ENCODE measurements around the gene PDE9A. TPM values are rescaled to one million over a fixed set of nuclear protein-coding genes. Genes with fewer than 3 reads are reported as not detected.

Gene PDE9A
- total RNA-seq, 4 donors from 2014 or later = 29.2 to 68.4 (median 40.4) TPM

- no peak for TF ChIP-seq EP300 (IDR thresholded peaks at IDR 0.05)
- peaks cover 0 to 5% (median 0%) of the 10 kb centered on the region in 4 donors for H3K9me3 ChIP-seq
- intact Hi-C loops (cut with DNase I) = no loop called here
- WGBS = 92% methylated on average over 15 of the region's 19 CpGs
- H3K27me3 ChIP-seq = no peaks in the 10 kb centered on the region
- H3K4me3 ChIP-seq = no peak overlapping the region
- peaks cover 0 to 46% (median 26%) of the 10 kb centered on the region in 4 donors for H3K36me3 ChIP-seq
- H3K4me1 ChIP-seq = no peaks in the 10 kb centered on the region
- no peak overlapping the region for H3K27ac ChIP-seq (replicated peaks in 1 of 4)
- no peak for DNase-seq (ENCODE audit: extremely low spot score)
Measured at GRCh38 chr21:42731264-42732032, 78.0 kb downstream of the PDE9A start.

GRCh38 chr21:42732033-42732410 lies 78.6 kb downstream of the PDE9A start:
- no peaks in the 10 kb centered on the region for H3K27me3 ChIP-seq
- peaks cover 0 to 3% (median 2%) of the 10 kb centered on the region in 4 donors for H3K4me1 ChIP-seq
- TF ChIP-seq POLR2AphosphoS5 (IDR thresholded peaks at IDR 0.05) (no peak), POLR2A (IDR thresholded peaks at IDR 0.05; ENCODE audit: low read depth) (no peak), EP300 (IDR thresholded peaks at IDR 0.05) (no peak), CTCF (IDR thresholded peaks at IDR 0.05) (no peak)
- 89% methylated on average over 10 of the region's 12 CpGs for WGBS
- H3K9me3 ChIP-seq = peaks cover 0 to 5% (median 0%) of the 10 kb centered on the region in 4 donors
- no peak overlapping the region for H3K4me3 ChIP-seq
- H3K36me3 ChIP-seq = peaks cover 0 to 52% (median 29%) of the 10 kb centered on the region in 4 donors
- H3K27ac ChIP-seq (replicated peaks in 1 of 4) = no peak overlapping the region
- intact Hi-C loops (cut with DNase I) = no loop called here
- no peak for DNase-seq (ENCODE audit: extremely low spot score)

GRCh38 chr21:42733037-42733627 lies 79.7 kb downstream of the PDE9A start:
- WGBS = 86% methylated on average over 7 of the region's 7 CpGs
- no peak overlapping the region for H3K4me3 ChIP-seq
- peaks cover 9 to 14% (median 13%) of the 10 kb centered on the region in 4 donors for H3K4me1 ChIP-seq
- no peaks in the 10 kb centered on the region for H3K27me3 ChIP-seq
- no peak overlapping the region for H3K27ac ChIP-seq (replicated peaks in 1 of 4)
- DNase-seq (ENCODE audit: extremely low spot score) = no peak
- H3K36me3 ChIP-seq = peaks cover 0 to 54% (median 30%) of the 10 kb centered on the region in 4 donors
- intact Hi-C loops (cut with DNase I) = no loop called here
- peaks cover 0 to 5% (median 0%) of the 10 kb centered on the region in 4 donors for H3K9me3 ChIP-seq
- no peak for TF ChIP-seq POLR2AphosphoS5 (IDR thresholded peaks at IDR 0.05)

- H3K4me3 ChIP-seq = no peak overlapping the region
- intact Hi-C loops (cut with DNase I) = no loop called here
- WGBS = 93% methylated on average over 7 of the region's 7 CpGs
- H3K4me1 ChIP-seq = peaks cover 17 to 22% (median 21%) of the 10 kb centered on the region in 4 donors
- no peaks in the 10 kb centered on the region for H3K27me3 ChIP-seq
- DNase-seq (ENCODE audit: extremely low spot score) = no peak
- H3K9me3 ChIP-seq = peaks cover 0 to 5% (median 0%) of the 10 kb centered on the region in 4 donors
- TF ChIP-seq CTCF (IDR thresholded peaks at IDR 0.05) = no peak
- no peak for TF ChIP-seq POLR2A (IDR thresholded peaks at IDR 0.05; ENCODE audit: low read depth)
- TF ChIP-seq EP300 (IDR thresholded peaks at IDR 0.05) = no peak
- no peak for TF ChIP-seq POLR2AphosphoS5 (IDR thresholded peaks at IDR 0.05)
- peaks cover 0 to 54% (median 30%) of the 10 kb centered on the region in 4 donors for H3K36me3 ChIP-seq
- no peak overlapping the region for H3K27ac ChIP-seq (replicated peaks in 1 of 4)
Measured at GRCh38 chr21:42733874-42734273, 80.5 kb downstream of the PDE9A start.

GRCh38 chr21:42734323-42734971 lies 81.0 kb downstream of the PDE9A start:
- H3K4me1 ChIP-seq = peaks cover 21 to 27% (median 26%) of the 10 kb centered on the region in 4 donors
- no peak overlapping the region for H3K4me3 ChIP-seq
- H3K36me3 ChIP-seq = peaks cover 0 to 54% (median 30%) of the 10 kb centered on the region in 4 donors
- H3K27me3 ChIP-seq = no peaks in the 10 kb centered on the region
- intact Hi-C loops (cut with DNase I) = no loop called here
- no peak for DNase-seq (ENCODE audit: extremely low spot score)
- H3K27ac ChIP-seq (replicated peaks in 1 of 4) = no peak overlapping the region
- H3K9me3 ChIP-seq = peaks cover 0 to 3% (median 0%) of the 10 kb centered on the region in 4 donors
- 81% methylated on average over 7 of the region's 7 CpGs for WGBS
- TF ChIP-seq CTCF (IDR thresholded peaks at IDR 0.05) = no peak
- no peak for TF ChIP-seq POLR2AphosphoS5 (IDR thresholded peaks at IDR 0.05)
- TF ChIP-seq POLR2A (IDR thresholded peaks at IDR 0.05; ENCODE audit: low read depth) = no peak
- no peak for TF ChIP-seq EP300 (IDR thresholded peaks at IDR 0.05)

All from esophagus muscularis mucosa (tissue), 4 donors.